Measurements from ENCODE around the gene EPB41L2.

DNA sequence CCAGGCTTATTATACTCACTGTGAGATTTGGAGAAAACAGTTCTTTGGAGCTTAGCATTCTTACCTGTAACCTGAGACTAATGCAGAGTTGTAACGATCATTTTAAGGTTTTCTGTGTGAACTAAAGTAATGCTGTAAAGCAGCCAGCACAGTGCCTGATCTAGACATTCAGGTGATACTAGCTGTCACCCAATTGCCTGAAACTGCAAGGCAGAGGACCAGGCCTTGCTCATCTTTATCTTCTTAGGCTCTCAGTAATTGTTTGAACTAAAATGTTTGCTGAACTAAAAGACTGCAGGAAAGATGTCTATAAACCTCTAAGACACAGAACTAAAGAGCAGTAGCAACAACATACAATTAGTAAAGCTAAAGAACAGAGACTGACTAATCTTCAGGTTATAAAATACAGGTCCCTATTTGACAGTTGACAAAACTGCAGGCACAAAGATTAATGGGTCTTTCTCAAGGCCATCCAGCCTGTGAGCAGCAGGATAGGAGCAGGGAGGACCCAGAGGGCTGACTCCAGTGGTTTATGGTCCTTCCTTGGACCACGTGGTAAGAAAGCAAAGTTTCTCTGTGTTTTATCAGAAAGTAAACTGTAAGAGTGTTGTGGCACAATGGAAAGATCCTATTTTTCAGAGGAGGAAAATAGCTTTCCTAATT, 204.4 kb downstream of the EPB41L2 start:
- TF ChIP-seq, protein P1, sequence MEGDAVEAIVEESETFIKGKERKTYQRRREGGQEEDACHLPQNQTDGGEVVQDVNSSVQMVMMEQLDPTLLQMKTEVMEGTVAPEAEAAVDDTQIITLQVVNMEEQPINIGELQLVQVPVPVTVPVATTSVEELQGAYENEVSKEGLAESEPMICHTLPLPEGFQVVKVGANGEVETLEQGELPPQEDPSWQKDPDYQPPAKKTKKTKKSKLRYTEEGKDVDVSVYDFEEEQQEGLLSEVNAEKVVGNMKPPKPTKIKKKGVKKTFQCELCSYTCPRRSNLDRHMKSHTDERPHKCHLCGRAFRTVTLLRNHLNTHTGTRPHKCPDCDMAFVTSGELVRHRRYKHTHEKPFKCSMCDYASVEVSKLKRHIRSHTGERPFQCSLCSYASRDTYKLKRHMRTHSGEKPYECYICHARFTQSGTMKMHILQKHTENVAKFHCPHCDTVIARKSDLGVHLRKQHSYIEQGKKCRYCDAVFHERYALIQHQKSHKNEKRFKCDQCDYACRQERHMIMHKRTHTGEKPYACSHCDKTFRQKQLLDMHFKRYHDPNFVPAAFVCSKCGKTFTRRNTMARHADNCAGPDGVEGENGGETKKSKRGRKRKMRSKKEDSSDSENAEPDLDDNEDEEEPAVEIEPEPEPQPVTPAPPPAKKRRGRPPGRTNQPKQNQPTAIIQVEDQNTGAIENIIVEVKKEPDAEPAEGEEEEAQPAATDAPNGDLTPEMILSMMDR (IDR thresholded peaks at IDR 0.05): no peak
- no peak for TF ChIP-seq POLR2A (IDR thresholded peaks at IDR 0.05)
